Upper lobe of left lung (tissue), 6 donors: ENCODE data around the gene TAP2. TPM values are rescaled to one million over a fixed set of nuclear protein-coding genes. Genes with fewer than 3 reads are reported as not detected.
A peak's percentile ranks its signal among the peaks of the same experiment; 100 is the strongest.

Experiments used
- ATAC-seq, 2 donors: fragments of 200-7000 bp; cut with Tn5 transposase; one replicate each; pipeline ENCODE4 v1.9.1; 2022; ENCODE audit warnings: mild to moderate bottlenecking in 2 of 2, moderate library complexity in 2 of 2; ENCODE audit not compliant: low FRiP score in 2 of 2
- DNase-seq, 2 donors: peaks; one replicate each; pipeline ENCODE4 v3.0.0-alpha.2; 2019 to 2020
- H3K27ac ChIP-seq, 4 donors: fragments of 200-600 bp; sonication (generic); one replicate each; pipeline ENCODE4 v1.5.1; 2016 to 2019
- H3K27me3 ChIP-seq, 4 donors: fragments of 200-600 bp; sonication (generic); one replicate each; pipeline ENCODE4 v1.5.1; 2017 to 2019
- H3K36me3 ChIP-seq, 4 donors: fragments of 200-600 bp; sonication (generic); one replicate each; pipeline ENCODE4 v1.5.1; 2016 to 2019
- H3K4me1 ChIP-seq, 4 donors: fragments of 200-600 bp; sonication (generic); one replicate each; pipeline ENCODE4 v1.5.1; 2018 to 2019
- H3K4me3 ChIP-seq, 4 donors: fragments of 200-600 bp; sonication (generic); one replicate each; pipeline ENCODE4 v1.5.1; 2017 to 2019; ENCODE audit warnings: mild to moderate bottlenecking in 2 of 4, moderate library complexity in 1 of 4
- H3K9me3 ChIP-seq, 4 donors: fragments of 200-600 bp; sonication (generic); one replicate each; pipeline ENCODE4 v1.5.1; 2018 to 2019
- CTCF ChIP-seq, 6 experiments: fragments of 450-650 bp in 4 of 6; fragments of 200-600 bp in 2 of 6; sonication (generic) in 2 of 6; IDR thresholded peaks; one replicate each; pipeline ENCODE4 v1.5.1; 2016 to 2019; ENCODE audit warnings: antibody characterized with exemption in 6 of 6
- EP300 ChIP-seq, 4 donors: sonication (generic); formaldehyde crosslinking; IDR thresholded peaks; one replicate each; pipeline ENCODE4 v1.5.1; 2017; ENCODE audit warnings: antibody characterized with exemption in 4 of 4, control low read depth in 2 of 4
- POLR2A ChIP-seq, 4 donors: fragments of 450-650 bp; IDR thresholded peaks; one replicate each; pipeline ENCODE4 v1.5.1; 2016 to 2017; ENCODE audit warnings: antibody characterized with exemption in 4 of 4, mild to moderate bottlenecking in 2 of 4
- POLR2AphosphoS5 ChIP-seq, 2 donors: sonication (generic); formaldehyde crosslinking; IDR thresholded peaks; one replicate each; pipeline ENCODE4 v1.5.1; 2017; ENCODE audit warnings: antibody characterized with exemption in 2 of 2
- WGBS, 2 donors: methylation state at CpG; one replicate each; pipeline ENCODE4 v1.1.5; 2017 to 2018; 5-methylcytosine and 5-hydroxymethylcytosine counted together
- total RNA-seq, 6 donors: library from RNA; depleted of rRNA in 4 of 6; stranded (reverse); fragments of >200 nt in 4 of 6; gene quantifications; one replicate each; pipeline versions ENCODE4 v1.1.0 to v1.2.1, GENCODE V29; 2016 to 2021
- donor health status: DM: no; HTN: no; CAD: no; lungs with moderate emphysema.
- donor health status: DM: no; HTN: yes; CAD: no; lungs with severe emphysema.

TAP2 gene
- total RNA-seq, 6 donors from 2014 or later: 17.6 to 266 (median 62.1) TPM

DNA sequence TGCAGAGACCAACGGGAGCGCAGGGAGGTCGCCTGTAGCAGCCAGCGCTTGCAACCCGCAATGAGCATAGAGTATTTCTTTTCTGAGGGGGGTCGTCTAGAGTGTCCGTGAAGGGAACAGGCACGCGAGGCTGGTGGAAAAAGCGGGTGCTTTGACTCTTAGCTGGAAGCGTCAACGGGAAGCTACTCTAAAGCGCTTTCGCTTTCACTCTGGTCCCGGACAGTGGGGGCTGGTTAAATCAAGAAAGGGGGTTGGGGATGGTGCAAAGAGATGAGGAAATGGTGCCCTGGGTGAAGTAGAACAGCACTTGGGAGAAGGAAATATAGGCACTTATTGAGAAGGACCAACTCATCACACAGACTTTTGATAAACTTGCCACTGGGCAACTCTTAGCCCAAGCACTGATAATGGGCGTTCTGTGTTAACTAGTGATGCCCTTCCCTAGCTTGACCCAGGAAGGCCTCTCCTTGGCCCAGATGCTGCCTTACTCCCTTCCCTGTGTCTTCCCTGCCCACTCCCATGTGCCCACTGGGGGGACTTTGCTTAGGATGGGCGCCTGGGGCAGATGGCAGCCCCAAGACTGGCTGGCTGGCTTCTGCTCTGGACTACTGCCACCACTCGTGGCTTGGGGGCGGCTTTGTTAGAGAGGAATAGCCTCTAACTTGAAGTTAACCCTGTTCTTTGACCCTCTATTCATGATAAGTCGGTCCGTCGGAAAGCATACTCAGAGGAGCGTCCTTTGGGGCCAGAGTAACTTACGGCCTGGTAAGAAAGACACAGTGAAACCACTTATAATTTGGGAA, 16.0 kb upstream of the TAP2 start:
- TF ChIP-seq EP300 (IDR thresholded peaks at IDR 0.05) (no peak), CTCF (IDR thresholded peaks at IDR 0.05) (no peak), POLR2AphosphoS5 (IDR thresholded peaks at IDR 0.05) (no peak)
- Histone ChIP-seq H3K9me3 (no peaks in the 10 kb centered on the region), H3K4me3 (peak overlapping the region; percentile 62 to 90 (median 74)), H3K27ac (peak overlapping the region; percentile 98), H3K36me3 (peaks cover 17 to 59% (median 31%) of the 10 kb centered on the region in 4 donors), H3K27me3 (no peaks in the 10 kb centered on the region), H3K4me1 (peaks cover 22 to 46% (median 39%) of the 10 kb centered on the region in 4 donors)
- DNase-seq (peak in 1 of 2 donors; percentile 65), ATAC-seq (peak; percentile 15 to 56)
- WGBS, 2 donors: 12 to 16% methylated on average over 18 to 20 of the region's 24 CpGs

DNA sequence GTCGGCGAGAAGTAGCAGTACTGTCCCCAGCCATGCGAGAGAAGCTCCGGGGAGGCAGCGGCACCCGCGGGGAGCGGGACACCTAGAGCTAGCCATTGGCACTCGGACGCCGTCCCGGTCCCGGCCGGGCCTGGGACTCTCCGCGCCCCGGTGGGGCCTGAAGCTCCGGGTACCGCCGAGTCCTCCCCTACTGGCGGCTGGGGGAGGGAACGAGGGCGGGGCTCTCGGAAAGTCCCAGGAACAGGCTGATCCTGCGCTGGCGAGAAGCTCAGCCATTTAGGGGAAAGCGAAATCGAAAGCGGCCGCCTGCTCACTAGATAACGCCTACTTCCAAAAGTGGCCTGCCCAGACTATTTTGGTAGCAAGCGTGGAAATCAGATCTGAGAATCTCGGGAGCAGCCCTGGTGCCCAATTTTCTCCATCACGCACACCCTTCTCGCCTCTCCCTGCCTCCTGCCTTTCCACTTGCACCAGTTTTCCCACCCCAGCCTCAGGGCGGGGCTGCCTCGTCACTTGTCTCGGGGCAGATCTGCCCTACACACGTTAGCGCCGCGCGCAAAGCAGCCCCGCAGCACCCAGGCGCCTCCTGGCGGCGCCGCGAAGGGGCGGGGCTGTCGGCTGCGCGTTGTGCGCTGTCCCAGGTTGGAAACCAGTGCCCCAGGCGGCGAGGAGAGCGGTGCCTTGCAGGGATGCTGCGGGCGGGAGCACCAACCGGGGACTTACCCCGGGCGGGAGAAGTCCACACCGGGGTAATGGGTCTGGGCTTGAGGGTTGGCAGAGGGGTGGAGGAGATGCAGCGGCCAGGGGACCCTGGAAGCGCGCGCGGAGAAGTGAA, 15.2 kb upstream of the TAP2 start, which contains the start of the genes PSMB9 and TAP1:
TSS of gene PSMB9 (plus strand) at position 652 of the 835 bp plus-strand sequence. CDS start at position 690, 38 bp downstream.
TSS of gene TAP1 (minus strand) at position 164 of the 835 bp plus-strand sequence. CDS start at position 96, 68 bp downstream.
- TF ChIP-seq CTCF (IDR thresholded peaks at IDR 0.05): peak; percentile 48 to 99 (median 91)
- TF ChIP-seq POLR2A (IDR thresholded peaks at IDR 0.05): peak; percentile 95 to 99 (median 96)
- TF ChIP-seq EP300 (IDR thresholded peaks at IDR 0.05): peak in 3 of 4 donors; percentile 63 to 91 (median 85)
- TF ChIP-seq POLR2AphosphoS5 (IDR thresholded peaks at IDR 0.05): peak; percentile 84 to 98
- H3K27me3 ChIP-seq: no peaks in the 10 kb centered on the region
- 0 to 1% methylated on average over 21 to 25 of the region's 68 CpGs for WGBS, 2 donors
- peaks cover 12 to 59% (median 28%) of the 10 kb centered on the region in 4 donors for H3K36me3 ChIP-seq
- H3K4me3 ChIP-seq: peak within 1 kb of the TSS; percentile 62 to 90 (median 74)
- H3K9me3 ChIP-seq: no peaks in the 10 kb centered on the region
- peaks cover 25 to 54% (median 42%) of the 10 kb centered on the region in 4 donors for H3K4me1 ChIP-seq
- H3K27ac ChIP-seq: peak within 1 kb of the TSS; percentile 98
- ATAC-seq: peak; percentile 98
- peak; percentile 98 to 99 for DNase-seq

GRCh38 chr6:32852844-32853540, 14.5 kb upstream of the TAP2 start:
- peak overlapping the region; percentile 98 for H3K27ac ChIP-seq
- peak; percentile 48 to 49 for ATAC-seq
- TF ChIP-seq EP300 (IDR thresholded peaks at IDR 0.05) (no peak), CTCF (IDR thresholded peaks at IDR 0.05) (peak in 1 of 6 experiments; percentile 38), POLR2AphosphoS5 (IDR thresholded peaks at IDR 0.05) (peak in 1 of 2 donors; percentile 30), POLR2A (IDR thresholded peaks at IDR 0.05) (peak in 1 of 4 donors; percentile 40)
- 1 to 2% methylated on average over 11 to 39 of the region's 41 CpGs for WGBS, 2 donors
- H3K27me3 ChIP-seq: no peaks in the 10 kb centered on the region
- peaks cover 19 to 59% (median 30%) of the 10 kb centered on the region in 4 donors for H3K36me3 ChIP-seq
- DNase-seq: peak; percentile 65 to 88
- H3K9me3 ChIP-seq: no peaks in the 10 kb centered on the region
- H3K4me1 ChIP-seq: peaks cover 25 to 58% (median 48%) of the 10 kb centered on the region in 4 donors
- H3K4me3 ChIP-seq: peak overlapping the region; percentile 62 to 90 (median 74)
